Measurements from ENCODE around the gene ZNF516. TPM values are rescaled to one million over a fixed set of nuclear protein-coding genes. Genes with fewer than 3 reads are reported as not detected.

ZNF516 gene
- total RNA-seq, 1 donor from 2014 or later: 108 TPM

GRCh38 chr18:76386886-76387285, 108.2 kb downstream of the ZNF516 start:
- Mint-ChIP-seq H3K4me3 (ENCODE audit: low read depth) (no peak overlapping the region), H3K4me1 (ENCODE audit: low read depth) (peaks cover 46% of the 10 kb centered on the region), H3K9me3 (ENCODE audit: low read depth) (no peaks in the 10 kb centered on the region), H3K27me3 (no peaks in the 10 kb centered on the region), H3K27ac (peak overlapping the region; percentile 46), H3K36me3 (ENCODE audit: insufficient read depth) (peaks cover 15% of the 10 kb centered on the region)
- DNase-seq (ENCODE audit: low spot score, unreplicated experiment): no peak
- TF ChIP-seq, protein P1, sequence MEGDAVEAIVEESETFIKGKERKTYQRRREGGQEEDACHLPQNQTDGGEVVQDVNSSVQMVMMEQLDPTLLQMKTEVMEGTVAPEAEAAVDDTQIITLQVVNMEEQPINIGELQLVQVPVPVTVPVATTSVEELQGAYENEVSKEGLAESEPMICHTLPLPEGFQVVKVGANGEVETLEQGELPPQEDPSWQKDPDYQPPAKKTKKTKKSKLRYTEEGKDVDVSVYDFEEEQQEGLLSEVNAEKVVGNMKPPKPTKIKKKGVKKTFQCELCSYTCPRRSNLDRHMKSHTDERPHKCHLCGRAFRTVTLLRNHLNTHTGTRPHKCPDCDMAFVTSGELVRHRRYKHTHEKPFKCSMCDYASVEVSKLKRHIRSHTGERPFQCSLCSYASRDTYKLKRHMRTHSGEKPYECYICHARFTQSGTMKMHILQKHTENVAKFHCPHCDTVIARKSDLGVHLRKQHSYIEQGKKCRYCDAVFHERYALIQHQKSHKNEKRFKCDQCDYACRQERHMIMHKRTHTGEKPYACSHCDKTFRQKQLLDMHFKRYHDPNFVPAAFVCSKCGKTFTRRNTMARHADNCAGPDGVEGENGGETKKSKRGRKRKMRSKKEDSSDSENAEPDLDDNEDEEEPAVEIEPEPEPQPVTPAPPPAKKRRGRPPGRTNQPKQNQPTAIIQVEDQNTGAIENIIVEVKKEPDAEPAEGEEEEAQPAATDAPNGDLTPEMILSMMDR (IDR thresholded peaks at IDR 0.05; ENCODE audit: unreplicated experiment): no peak

- DNase-seq (ENCODE audit: low spot score, unreplicated experiment): no peak
- Mint-ChIP-seq H3K4me3 (ENCODE audit: low read depth) (no peak overlapping the region), H3K4me1 (ENCODE audit: low read depth) (peaks cover 37% of the 10 kb centered on the region), H3K36me3 (ENCODE audit: insufficient read depth) (peaks cover 15% of the 10 kb centered on the region), H3K27ac (no peak overlapping the region), H3K27me3 (no peaks in the 10 kb centered on the region), H3K9me3 (ENCODE audit: low read depth) (no peaks in the 10 kb centered on the region)
- TF ChIP-seq, protein P1 (IDR thresholded peaks at IDR 0.05; ENCODE audit: unreplicated experiment): no peak
Observed at GRCh38 chr18:76386071-76386470, 109.0 kb downstream of the ZNF516 start.

DNA sequence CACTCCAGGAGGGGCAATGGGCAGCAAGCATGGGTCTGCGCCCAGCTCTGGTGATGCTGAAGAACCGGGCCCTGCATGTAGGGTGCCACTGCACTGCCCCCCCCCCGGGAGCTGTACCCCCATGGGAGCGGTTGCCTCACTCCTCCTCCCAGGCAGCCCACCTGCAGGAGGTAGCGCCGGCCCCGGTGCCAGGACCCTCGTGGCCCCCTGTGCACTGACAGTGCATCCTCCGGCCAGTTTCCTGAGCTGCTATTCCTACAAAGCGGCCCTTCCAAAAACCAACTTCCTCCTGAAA, 109.4 kb downstream of the ZNF516 start:
- Mint-ChIP-seq H3K36me3 (ENCODE audit: insufficient read depth) (peaks cover 18% of the 10 kb centered on the region), H3K9me3 (ENCODE audit: low read depth) (no peaks in the 10 kb centered on the region), H3K27me3 (no peaks in the 10 kb centered on the region), H3K4me3 (ENCODE audit: low read depth) (no peak overlapping the region), H3K27ac (no peak overlapping the region), H3K4me1 (ENCODE audit: low read depth) (peaks cover 33% of the 10 kb centered on the region)
- DNase-seq (ENCODE audit: low spot score, unreplicated experiment): no peak
- TF ChIP-seq, protein P1 (IDR thresholded peaks at IDR 0.05; ENCODE audit: unreplicated experiment): no peak

- TF ChIP-seq, protein P1 (IDR thresholded peaks at IDR 0.05; ENCODE audit: unreplicated experiment): no peak
- peaks cover 31% of the 10 kb centered on the region for H3K4me1 Mint-ChIP-seq (ENCODE audit: low read depth)
- H3K27ac Mint-ChIP-seq: no peak overlapping the region
- DNase-seq (ENCODE audit: low spot score, unreplicated experiment): no peak
- peaks cover 23% of the 10 kb centered on the region for H3K36me3 Mint-ChIP-seq (ENCODE audit: insufficient read depth)
- H3K9me3 Mint-ChIP-seq (ENCODE audit: low read depth): no peaks in the 10 kb centered on the region
- H3K4me3 Mint-ChIP-seq (ENCODE audit: low read depth): no peak overlapping the region
- H3K27me3 Mint-ChIP-seq: no peaks in the 10 kb centered on the region
Observed at GRCh38 chr18:76384861-76385680, 110.0 kb downstream of the ZNF516 start.

DNA sequence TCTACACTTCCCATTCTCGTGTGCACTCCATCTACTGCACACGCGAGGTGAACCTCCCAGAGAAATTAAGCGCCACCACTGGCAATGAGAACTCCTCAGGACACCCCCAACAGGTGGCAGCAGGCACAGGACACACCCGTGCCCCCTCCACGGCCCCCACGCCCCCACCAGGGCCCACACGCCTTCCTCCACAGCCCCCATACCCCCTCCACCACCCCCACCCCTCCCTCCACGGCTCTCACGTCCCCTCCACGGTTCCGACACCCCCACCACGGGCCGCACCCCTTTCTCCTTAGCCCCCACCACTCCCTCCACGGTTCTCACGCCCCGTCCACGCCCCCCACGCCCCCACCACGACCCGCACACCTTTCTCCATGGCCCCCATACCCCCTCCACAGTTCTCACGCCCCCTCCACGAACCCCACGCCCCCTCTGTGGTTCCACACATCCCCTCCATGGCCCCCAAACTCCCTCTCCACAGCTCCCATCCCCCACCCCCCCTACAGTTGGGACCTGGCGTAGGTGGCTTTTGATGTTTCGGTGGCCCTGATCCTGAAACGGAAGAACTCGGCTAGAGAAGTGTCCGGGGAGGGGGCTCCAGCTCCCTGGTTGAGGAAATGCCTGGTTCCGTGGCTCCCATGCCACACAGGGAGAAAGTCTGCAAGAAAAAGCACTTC, 110.8 kb downstream of the ZNF516 start:
- Mint-ChIP-seq H3K4me1 (ENCODE audit: low read depth) (peaks cover 23% of the 10 kb centered on the region), H3K9me3 (ENCODE audit: low read depth) (no peaks in the 10 kb centered on the region), H3K27ac (peak overlapping the region; percentile 78), H3K36me3 (ENCODE audit: insufficient read depth) (peaks cover 25% of the 10 kb centered on the region), H3K4me3 (ENCODE audit: low read depth) (no peak overlapping the region), H3K27me3 (no peaks in the 10 kb centered on the region)
- no peak for DNase-seq (ENCODE audit: low spot score, unreplicated experiment)
- TF ChIP-seq, protein P1 (IDR thresholded peaks at IDR 0.05; ENCODE audit: unreplicated experiment): no peak
